Measurements from ENCODE around the gene HUWE1. TPM values are rescaled to one million over a fixed set of nuclear protein-coding genes. Genes with fewer than 3 reads are reported as not detected.
"Not testable (repeated sequence)": the region's sequence is repeated elsewhere in the genome, so short reads cannot be mapped to it uniquely, and the experiment has no call there.

Gene HUWE1
- total RNA-seq, 2 experiments from 2014 or later, result 219 to 225 TPM

- Mint-ChIP-seq H3K27ac (no peak overlapping the region), H3K4me3 (no peak overlapping the region), H3K4me1 (no peaks in the 10 kb centered on the region), H3K9me3 (no peaks in the 10 kb centered on the region), H3K36me3 (peaks cover 21% of the 10 kb centered on the region), H3K27me3 (no peaks in the 10 kb centered on the region)
- DNase-seq (no peak), ATAC-seq (ENCODE audit: low read depth) (no peak)
- POLR2A ChIA-PET, result no interaction called here
These were observed 102.9 kb downstream of the HUWE1 start for GRCh38 chrX:53583571-53583970.

GRCh38 chrX:53580742-53581504, 105.6 kb downstream of the HUWE1 start:
- POLR2A ChIA-PET, result no interaction called here
- DNase-seq (no peak), ATAC-seq (ENCODE audit: low read depth) (no peak)
- Mint-ChIP-seq H3K9me3 (no peaks in the 10 kb centered on the region), H3K36me3 (peaks cover 16% of the 10 kb centered on the region), H3K27ac (no peak overlapping the region), H3K27me3 (no peaks in the 10 kb centered on the region), H3K4me1 (no peaks in the 10 kb centered on the region), H3K4me3 (no peak overlapping the region)

- Mint-ChIP-seq H3K4me3 (no peak overlapping the region), H3K9me3 (no peaks in the 10 kb centered on the region)
These were observed 115.0 kb downstream of the HUWE1 start for GRCh38 chrX:53571494-53571893.

GRCh38 chrX:53563324-53563723, 123.2 kb downstream of the HUWE1 start:
- H3K27me3 Mint-ChIP-seq, result no peaks in the 10 kb centered on the region
- H3K4me1 Mint-ChIP-seq, result peaks cover 1% of the 10 kb centered on the region
- DNase-seq (no peak), ATAC-seq (ENCODE audit: low read depth) (no peak)
- no peak overlapping the region for H3K4me3 Mint-ChIP-seq
- H3K27ac Mint-ChIP-seq, result no peak overlapping the region
- POLR2A ChIA-PET, result no interaction called here
- H3K36me3 Mint-ChIP-seq, result peaks cover 23% of the 10 kb centered on the region
- no peaks in the 10 kb centered on the region for H3K9me3 Mint-ChIP-seq

More at GRCh38 chrX:53571494-53571893, 115.0 kb downstream of the HUWE1 start:
- H3K4me1 Mint-ChIP-seq, result no peaks in the 10 kb centered on the region
- H3K36me3 Mint-ChIP-seq, result peaks cover 15% of the 10 kb centered on the region
- H3K27ac Mint-ChIP-seq, result no peak overlapping the region
- ATAC-seq (ENCODE audit: low read depth) (no peak), DNase-seq (no peak)
- H3K27me3 Mint-ChIP-seq, result no peaks in the 10 kb centered on the region
- POLR2A ChIA-PET, result no interaction called here

- peaks cover 26% of the 10 kb centered on the region for H3K36me3 Mint-ChIP-seq
- no peaks in the 10 kb centered on the region for H3K27me3 Mint-ChIP-seq
- no peak overlapping the region for H3K27ac Mint-ChIP-seq
- POLR2A ChIA-PET, result no interaction called here
- ATAC-seq (ENCODE audit: low read depth), result no peak
- no peaks in the 10 kb centered on the region for H3K9me3 Mint-ChIP-seq
- H3K4me3 Mint-ChIP-seq, result no peak overlapping the region
- DNase-seq, result no peak
- H3K4me1 Mint-ChIP-seq, result peaks cover 1% of the 10 kb centered on the region
These were observed 124.6 kb downstream of the HUWE1 start for GRCh38 chrX:53561912-53562311.

- Mint-ChIP-seq H3K36me3 (peaks cover 27% of the 10 kb centered on the region), H3K27ac (no peak overlapping the region), H3K4me3 (no peak overlapping the region), H3K9me3 (no peaks in the 10 kb centered on the region), H3K4me1 (peaks cover 1% of the 10 kb centered on the region), H3K27me3 (no peaks in the 10 kb centered on the region)
- POLR2A ChIA-PET, result no interaction called here
- ATAC-seq (ENCODE audit: low read depth), result no peak
- no peak for DNase-seq
These were observed 127.9 kb downstream of the HUWE1 start for GRCh38 chrX:53558646-53559045.

GRCh38 chrX:53556868-53557267, 129.7 kb downstream of the HUWE1 start:
- Mint-ChIP-seq H3K27ac (no peak overlapping the region), H3K27me3 (no peaks in the 10 kb centered on the region), H3K4me3 (no peak overlapping the region), H3K4me1 (no peaks in the 10 kb centered on the region), H3K36me3 (peaks cover 21% of the 10 kb centered on the region), H3K9me3 (no peaks in the 10 kb centered on the region)
- no peak for DNase-seq
- POLR2A ChIA-PET, result interaction anchor here (0.6 kb wide), 1 partner anchor 250 kb away, joined by 3 read pairs; no protein-coding TSS in a partner anchor
- no peak for ATAC-seq (ENCODE audit: low read depth)

GRCh38 chrX:53550756-53551463, 135.6 kb downstream of the HUWE1 start:
- H3K27ac Mint-ChIP-seq, result no peak overlapping the region
- no peaks in the 10 kb centered on the region for H3K9me3 Mint-ChIP-seq
- no peak for ATAC-seq (ENCODE audit: low read depth)

GRCh38 chrX:53547668-53548067, 138.9 kb downstream of the HUWE1 start:
- Mint-ChIP-seq H3K4me1 (peaks cover 4% of the 10 kb centered on the region), H3K9me3 (no peaks in the 10 kb centered on the region), H3K27ac (peak overlapping the region; percentile 57), H3K27me3 (no peaks in the 10 kb centered on the region), H3K36me3 (peaks cover 9% of the 10 kb centered on the region), H3K4me3 (no peak overlapping the region)
- POLR2A ChIA-PET, result no interaction called here
- DNase-seq (no peak), ATAC-seq (ENCODE audit: low read depth) (no peak)

More at GRCh38 chrX:53550756-53551463, 135.6 kb downstream of the HUWE1 start:
- DNase-seq, result no peak
- Mint-ChIP-seq H3K36me3 (peaks cover 9% of the 10 kb centered on the region), H3K4me3 (no peak overlapping the region), H3K27me3 (no peaks in the 10 kb centered on the region), H3K4me1 (peaks cover 4% of the 10 kb centered on the region)
- POLR2A ChIA-PET, result no interaction called here

- Mint-ChIP-seq H3K9me3 (no peaks in the 10 kb centered on the region), H3K27ac (no peak overlapping the region), H3K27me3 (no peaks in the 10 kb centered on the region), H3K4me3 (no peak overlapping the region), H3K4me1 (peaks cover 4% of the 10 kb centered on the region), H3K36me3 (peaks cover 11% of the 10 kb centered on the region)
- ATAC-seq (ENCODE audit: low read depth) (no peak), DNase-seq (no peak)
- POLR2A ChIA-PET, result no interaction called here
These were observed 141.6 kb downstream of the HUWE1 start for GRCh38 chrX:53544936-53545335.

GRCh38 chrX:53538781-53539180, 147.7 kb downstream of the HUWE1 start:
- POLR2A ChIA-PET, result no interaction called here
- no peaks in the 10 kb centered on the region for H3K9me3 Mint-ChIP-seq
- DNase-seq, result no peak
- ATAC-seq (ENCODE audit: low read depth), result no peak
- H3K27ac Mint-ChIP-seq, result no peak overlapping the region
- H3K4me3 Mint-ChIP-seq, result no peak overlapping the region
- H3K27me3 Mint-ChIP-seq, result no peaks in the 10 kb centered on the region
- H3K4me1 Mint-ChIP-seq, result no peaks in the 10 kb centered on the region
- H3K36me3 Mint-ChIP-seq, result peaks cover 27% of the 10 kb centered on the region

GRCh38 chrX:53531255-53531966, 155.1 kb downstream of the HUWE1 start:
- ATAC-seq (ENCODE audit: low read depth); DNase-seq; H3K27me3 Mint-ChIP-seq; POLR2A ChIA-PET; H3K27ac Mint-ChIP-seq; H3K4me1 Mint-ChIP-seq; H3K9me3 Mint-ChIP-seq; H3K4me3 Mint-ChIP-seq: not testable (repeated sequence)
- H3K36me3 Mint-ChIP-seq, result peaks cover 22% of the 10 kb centered on the region

- H3K27ac Mint-ChIP-seq, result no peak overlapping the region
- no peak for DNase-seq
- H3K4me3 Mint-ChIP-seq, result no peak overlapping the region
- peaks cover 2% of the 10 kb centered on the region for H3K9me3 Mint-ChIP-seq
- POLR2A ChIA-PET, result no interaction called here
- ATAC-seq (ENCODE audit: low read depth), result no peak
- H3K4me1 Mint-ChIP-seq, result no peaks in the 10 kb centered on the region
- H3K27me3 Mint-ChIP-seq, result peaks cover 4% of the 10 kb centered on the region
- peaks cover 4% of the 10 kb centered on the region for H3K36me3 Mint-ChIP-seq
These were observed 159.5 kb downstream of the HUWE1 start for GRCh38 chrX:53526999-53527398.
